HepG2 (cell line): Measurements from ENCODE around the gene NUDT21. TPM values are rescaled to one million over a fixed set of nuclear protein-coding genes. Genes with fewer than 3 reads are reported as not detected.

Experiments
- AGO2 ChIP-seq: fragments of 200-400 bp; formaldehyde crosslinking; optimal IDR thresholded peaks from 2 replicates; pipeline ENCODE3; 2017; ENCODE audit warnings: mild to moderate bottlenecking, low read depth, low read length, moderate library complexity
- HMGA1 ChIP-seq: sonication (generic); formaldehyde crosslinking; conservative IDR thresholded peaks from 2 replicates; pipeline ENCODE4 v1.4.0; 2020; ENCODE audit warnings: missing genetic modification reagents
- MIER3 ChIP-seq: IDR thresholded peaks from 2 replicates; pipeline ENCODE4 v1.6.1; 2016; ENCODE audit warnings: missing compliant biosample characterization, borderline replicate concordance
- MLLT10 ChIP-seq: sonication (generic); formaldehyde crosslinking; IDR thresholded peaks from 2 replicates; pipeline ENCODE4 v1.4.0; 2020; ENCODE audit warnings: missing genetic modification reagents
- MXI1 ChIP-seq: IDR thresholded peaks from 3 replicates; pipeline ENCODE4 v1.6.1; 2012; ENCODE audit warnings: low read depth, low read length, inconsistent platforms, borderline replicate concordance
- POLR2G ChIP-seq: fragments of 200-400 bp; formaldehyde crosslinking; IDR thresholded peaks from 2 replicates; pipeline ENCODE4 v1.6.1; 2018; ENCODE audit warnings: mild to moderate bottlenecking, low read depth, low read length, moderate library complexity
- PRDM15 ChIP-seq: sonication (generic); formaldehyde crosslinking; IDR thresholded peaks from 2 replicates; pipeline ENCODE4 v1.4.0; 2020; ENCODE audit warnings: missing genetic modification reagents
- SKI ChIP-seq: fragments of 450-650 bp; IDR thresholded peaks from one replicate; pipeline ENCODE4 v1.6.1; 2018; ENCODE audit warnings: mild to moderate bottlenecking; ENCODE audit not compliant: partially characterized antibody
- SP4 ChIP-seq: sonication (generic); formaldehyde crosslinking; IDR thresholded peaks from 2 replicates; pipeline ENCODE4 v1.8.1; 2023; ENCODE audit warnings: mild to moderate bottlenecking, missing genetic modification reagents
- SP5 ChIP-seq: IDR thresholded peaks from 2 replicates; pipeline ENCODE4 v1.6.1; 2016; ENCODE audit warnings: low read depth, borderline replicate concordance
- TEAD3 ChIP-seq: optimal IDR thresholded peaks from 2 replicates; pipeline ENCODE3; 2016; ENCODE audit warnings: borderline replicate concordance
- XBP1 ChIP-seq: sonication (generic); formaldehyde crosslinking; IDR thresholded peaks from 2 replicates; pipeline ENCODE4 v1.5.0; 2020; ENCODE audit warnings: missing genetic modification reagents
- XRCC5 ChIP-seq: fragments of 200-400 bp; formaldehyde crosslinking; optimal IDR thresholded peaks from 2 replicates; pipeline ENCODE3; 2017; ENCODE audit warnings: mild to moderate bottlenecking, low read length
- ZFY ChIP-seq: sonication (generic); formaldehyde crosslinking; IDR thresholded peaks from 2 replicates; pipeline ENCODE4 v1.4.0; 2020; ENCODE audit warnings: missing genetic modification reagents
- ZNF746 ChIP-seq: sonication (generic); formaldehyde crosslinking; IDR thresholded peaks from 2 replicates; pipeline ENCODE4 v1.8.0; 2022; ENCODE audit warnings: mild to moderate bottlenecking, missing genetic modification reagents
- ZSCAN31 ChIP-seq: sonication (generic); formaldehyde crosslinking; IDR thresholded peaks from 2 replicates; pipeline ENCODE4 v1.5.0; 2020; ENCODE audit warnings: low read depth, mild to moderate bottlenecking, missing genetic modification reagents
- polyA plus RNA-seq, 8 experiments: library from polyadenylated mRNA; depleted of rRNA in 3 of 8; stranded (reverse) in 7 of 8; unstranded in 1 of 8; fragments of >200 nt; fragmentation: Illumina TruSeq in 4 of 8; extraction: Trizol in 4 of 8; gene quantifications; 2 replicates each; pipeline versions ENCODE4 v1.2.1 to v1.2.3, GENCODE V29; 2011 to 2016; ENCODE audit warnings: low read depth in 4 of 8, missing spikeins in 1 of 8, mixed read lengths in 1 of 8; ENCODE audit not compliant: insufficient read depth in 1 of 8
- total RNA-seq, 5 experiments: library from RNA; depleted of rRNA; stranded (reverse); fragments of >200 nt; fragmentation: Illumina TruSeq; extraction: Trizol; gene quantifications; 2 replicates each; pipeline ENCODE4 v1.2.3, GENCODE V29; 2016; ENCODE audit warnings: low read depth in 1 of 5
- TF ChIP-seq, protein P1 (sequence below): sonication (generic); formaldehyde crosslinking; IDR thresholded peaks from 2 replicates; pipeline ENCODE4 v1.4.0; 2020; ENCODE audit warnings: missing genetic modification reagents
- TF ChIP-seq, protein P2 (sequence below): sonication (generic); formaldehyde crosslinking; IDR thresholded peaks from 2 replicates; pipeline ENCODE4 v1.4.0; 2020; ENCODE audit warnings: missing genetic modification reagents
- TF ChIP-seq, protein P3 (sequence below): sonication (generic); formaldehyde crosslinking; IDR thresholded peaks from 2 replicates; pipeline ENCODE4 v1.4.0; 2020; ENCODE audit warnings: mild to moderate bottlenecking, missing genetic modification reagents
- TF ChIP-seq, protein P4 (sequence below): sonication (generic); formaldehyde crosslinking; IDR thresholded peaks from 2 replicates; pipeline ENCODE4 v1.4.0; 2020; ENCODE audit warnings: missing genetic modification reagents

The NUDT21 gene
- total and polyA plus RNA-seq, 2 of the 13 experiments (the other 11 are each of a cell fraction or from before 2014, with no cell fraction given), result 177 to 210 TPM

GRCh38 chr16:56425439-56425832 is 25.7 kb downstream of the NUDT21 start, which contains the start of gene AMFR (continued):
- TF ChIP-seq, protein P1, sequence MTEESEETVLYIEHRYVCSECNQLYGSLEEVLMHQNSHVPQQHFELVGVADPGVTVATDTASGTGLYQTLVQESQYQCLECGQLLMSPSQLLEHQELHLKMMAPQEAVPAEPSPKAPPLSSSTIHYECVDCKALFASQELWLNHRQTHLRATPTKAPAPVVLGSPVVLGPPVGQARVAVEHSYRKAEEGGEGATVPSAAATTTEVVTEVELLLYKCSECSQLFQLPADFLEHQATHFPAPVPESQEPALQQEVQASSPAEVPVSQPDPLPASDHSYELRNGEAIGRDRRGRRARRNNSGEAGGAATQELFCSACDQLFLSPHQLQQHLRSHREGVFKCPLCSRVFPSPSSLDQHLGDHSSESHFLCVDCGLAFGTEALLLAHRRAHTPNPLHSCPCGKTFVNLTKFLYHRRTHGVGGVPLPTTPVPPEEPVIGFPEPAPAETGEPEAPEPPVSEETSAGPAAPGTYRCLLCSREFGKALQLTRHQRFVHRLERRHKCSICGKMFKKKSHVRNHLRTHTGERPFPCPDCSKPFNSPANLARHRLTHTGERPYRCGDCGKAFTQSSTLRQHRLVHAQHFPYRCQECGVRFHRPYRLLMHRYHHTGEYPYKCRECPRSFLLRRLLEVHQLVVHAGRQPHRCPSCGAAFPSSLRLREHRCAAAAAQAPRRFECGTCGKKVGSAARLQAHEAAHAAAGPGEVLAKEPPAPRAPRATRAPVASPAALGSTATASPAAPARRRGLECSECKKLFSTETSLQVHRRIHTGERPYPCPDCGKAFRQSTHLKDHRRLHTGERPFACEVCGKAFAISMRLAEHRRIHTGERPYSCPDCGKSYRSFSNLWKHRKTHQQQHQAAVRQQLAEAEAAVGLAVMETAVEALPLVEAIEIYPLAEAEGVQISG (CRISPR knock-in tag), result peak; percentile 92
- peak; percentile 87 for TF ChIP-seq SP4 (CRISPR knock-in tag)
- peak; percentile 63 for TF ChIP-seq XRCC5
- peak; percentile 14 for TF ChIP-seq TEAD3
- TF ChIP-seq, protein P2, sequence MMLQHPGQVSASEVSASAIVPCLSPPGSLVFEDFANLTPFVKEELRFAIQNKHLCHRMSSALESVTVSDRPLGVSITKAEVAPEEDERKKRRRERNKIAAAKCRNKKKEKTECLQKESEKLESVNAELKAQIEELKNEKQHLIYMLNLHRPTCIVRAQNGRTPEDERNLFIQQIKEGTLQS, result 0 out of 2 replicates have a peak, but pooled peaks have one; percentile 15
- TF ChIP-seq ZFY (CRISPR knock-in tag), result peak; percentile 60
- peak; percentile 67; the same call in 1 of the 3 replicates for TF ChIP-seq MXI1
- peak; percentile 11 for TF ChIP-seq AGO2
- TF ChIP-seq XBP1 (CRISPR knock-in tag), result no peak
- peak; percentile 62; the same call in 1 of the 2 replicates for TF ChIP-seq ZNF746
- TF ChIP-seq SKI, result peak; percentile 88
- no peak for TF ChIP-seq HMGA1 (CRISPR knock-in tag)
- TF ChIP-seq, protein P3, sequence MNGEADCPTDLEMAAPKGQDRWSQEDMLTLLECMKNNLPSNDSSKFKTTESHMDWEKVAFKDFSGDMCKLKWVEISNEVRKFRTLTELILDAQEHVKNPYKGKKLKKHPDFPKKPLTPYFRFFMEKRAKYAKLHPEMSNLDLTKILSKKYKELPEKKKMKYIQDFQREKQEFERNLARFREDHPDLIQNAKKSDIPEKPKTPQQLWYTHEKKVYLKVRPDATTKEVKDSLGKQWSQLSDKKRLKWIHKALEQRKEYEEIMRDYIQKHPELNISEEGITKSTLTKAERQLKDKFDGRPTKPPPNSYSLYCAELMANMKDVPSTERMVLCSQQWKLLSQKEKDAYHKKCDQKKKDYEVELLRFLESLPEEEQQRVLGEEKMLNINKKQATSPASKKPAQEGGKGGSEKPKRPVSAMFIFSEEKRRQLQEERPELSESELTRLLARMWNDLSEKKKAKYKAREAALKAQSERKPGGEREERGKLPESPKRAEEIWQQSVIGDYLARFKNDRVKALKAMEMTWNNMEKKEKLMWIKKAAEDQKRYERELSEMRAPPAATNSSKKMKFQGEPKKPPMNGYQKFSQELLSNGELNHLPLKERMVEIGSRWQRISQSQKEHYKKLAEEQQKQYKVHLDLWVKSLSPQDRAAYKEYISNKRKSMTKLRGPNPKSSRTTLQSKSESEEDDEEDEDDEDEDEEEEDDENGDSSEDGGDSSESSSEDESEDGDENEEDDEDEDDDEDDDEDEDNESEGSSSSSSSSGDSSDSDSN (CRISPR knock-in tag), result peak; percentile 81; the same call in 1 of the 2 replicates
- TF ChIP-seq SP5 (CRISPR knock-in tag), result peak; percentile 34; the same call in 1 of the 2 replicates
- no peak for TF ChIP-seq MLLT10
- TF ChIP-seq PRDM15 (CRISPR knock-in tag), result peak; percentile 70
- TF ChIP-seq, protein P4, sequence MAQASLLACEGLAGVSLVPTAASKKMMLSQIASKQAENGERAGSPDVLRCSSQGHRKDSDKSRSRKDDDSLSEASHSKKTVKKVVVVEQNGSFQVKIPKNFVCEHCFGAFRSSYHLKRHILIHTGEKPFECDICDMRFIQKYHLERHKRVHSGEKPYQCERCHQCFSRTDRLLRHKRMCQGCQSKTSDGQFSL (CRISPR knock-in tag), result peak; percentile 84
- TF ChIP-seq ZSCAN31 (CRISPR knock-in tag), result peak; percentile 54; the same call in 1 of the 2 replicates
- 0 out of 2 replicates have a peak, but pooled peaks have one; percentile 7 for TF ChIP-seq MIER3 (CRISPR knock-in tag)
- 0 out of 2 replicates have a peak, but pooled peaks have one; percentile 16 for TF ChIP-seq POLR2G
- TF ChIP-seq, all 625 proteins: peak for 57
